ENCODE data around the gene ZNF827. TPM values are rescaled to one million over a fixed set of nuclear protein-coding genes. Genes with fewer than 3 reads are reported as not detected.

ZNF827 gene
- total and polyA plus RNA-seq, 9 of the 15 experiments (the other 6 are each of a cell fraction or from before 2014, with no cell fraction given), result 0.07 to 0.40 TPM; not detected in 7

- no TSS peak for BruUV-seq (replicated peaks)
- TF ChIP-seq FOXJ3 (CRISPR knock-in tag; IDR thresholded peaks at IDR 0.05) (no peak), ZNF76 (CRISPR knock-in tag; IDR thresholded peaks at IDR 0.05; ENCODE audit: borderline replicate concordance) (no peak), ATF1 (CRISPR knock-in tag; IDR thresholded peaks at IDR 0.05) (no peak), ATF1 (tag; IDR thresholded peaks at IDR 0.05) (no peak), FOXK1 (CRISPR knock-in tag; IDR thresholded peaks at IDR 0.05; ENCODE audit: borderline replicate concordance) (no peak), RERE (CRISPR knock-in tag; IDR thresholded peaks at IDR 0.05; ENCODE audit: borderline replicate concordance) (no peak), EP300 (IDR thresholded peaks at IDR 0.05; ENCODE audit: low read length) (no peak), PRDM10 (IDR thresholded peaks at IDR 0.05; ENCODE audit: partially characterized antibody) (no peak), MNT (conservative IDR thresholded peaks at IDR 0.05) (no peak)
- Histone ChIP-seq H3K4me1 (replicated peaks in 1 of 2; ENCODE audit: control insufficient read depth in 2 of 2, insufficient read depth in 2 of 2, low read length in 2 of 2) (no peaks in the 10 kb centered on the region; a peak in 1 of 5 replicates), H3K4me2 (ENCODE audit: insufficient read depth, low read length) (no peak overlapping the region), H3K9me3 (replicated peaks; ENCODE audit: control insufficient read depth, insufficient read depth, low read depth, low read length) (no peaks in the 10 kb centered on the region), H3K27ac (ENCODE audit: extremely low read depth, low read depth, low read length) (no peak overlapping the region), H3K36me3 (ENCODE audit: control insufficient read depth, insufficient read depth, low read length) (no peaks in the 10 kb centered on the region), H3K79me2 (ENCODE audit: control insufficient read depth, insufficient read depth, low read length) (no peaks in the 10 kb centered on the region), H2AFZ (ENCODE audit: low read depth, low read length) (no peak overlapping the region), H3K27me3 (ENCODE audit: control insufficient read depth in 2 of 2, insufficient read depth in 2 of 2, low read length in 2 of 2) (no peaks in the 10 kb centered on the region), H3K9ac (ENCODE audit: insufficient read depth in 1 of 2, low read depth in 2 of 2, low read length in 2 of 2) (no peak overlapping the region), H3K4me3 (no peak overlapping the region), H3K9me1 (ENCODE audit: control insufficient read depth, insufficient read depth, low read length) (no peaks in the 10 kb centered on the region), H4K20me1 (replicated peaks; ENCODE audit: control insufficient read depth, insufficient read depth, low read length) (no peaks in the 10 kb centered on the region)
- 0% methylated on average over 2 of the region's 2 CpGs for WGBS (ENCODE audit: insufficient coverage, low coverage, missing lambda C conversion rate)
- FAIRE-seq (no peak), DNase-seq (ENCODE audit: extremely low read depth in 1 of 4, low spot score in 3 of 4) (no peak), ATAC-seq (no peak)
- ChIA-PET POLR2A (no interaction called here), CTCF (ENCODE audit: low intra/inter-chr PET ratio) (no interaction called here)
- intact Hi-C loops (cut with micrococcal nuclease) (no loop called here), in situ Hi-C loops (cut with MboI) (no loop called here)
Measured at GRCh38 chr4:145960012-145960411, 21.4 kb upstream of the ZNF827 start.

Data from K562 (cell line).